Measurements from ENCODE around the gene ELMO2. TPM values are rescaled to one million over a fixed set of nuclear protein-coding genes. Genes with fewer than 3 reads are reported as not detected.

ELMO2 gene
- total RNA-seq, 6 donors from 2014 or later = 36.4 to 103 (median 46.3) TPM

GRCh38 chr20:46361381-46361780 is 45.0 kb downstream of the ELMO2 start:
- Histone ChIP-seq H3K4me1 (peaks cover 44 to 75% (median 55%) of the 10 kb centered on the region in 4 donors), H3K4me3 (no peak overlapping the region), H3K36me3 (peaks cover 0 to 28% (median 7%) of the 10 kb centered on the region in 4 donors), H3K27ac (peak overlapping the region in 1 of 4 donors; percentile 96), H3K9me3 (no peaks in the 10 kb centered on the region), H3K27me3 (no peaks in the 10 kb centered on the region)
- DNase-seq = no peak
- 50 to 74% methylated on average over 5 of the region's 5 CpGs for WGBS, 2 donors
- no peak for ATAC-seq (ENCODE audit: low FRiP score in 2 of 2)
- no peak for TF ChIP-seq POLR2A (IDR thresholded peaks at IDR 0.05)
- TF ChIP-seq POLR2AphosphoS5 (IDR thresholded peaks at IDR 0.05) = no peak
- no peak for TF ChIP-seq CTCF (IDR thresholded peaks at IDR 0.05)
- no peak for TF ChIP-seq EP300 (IDR thresholded peaks at IDR 0.05)

DNA sequence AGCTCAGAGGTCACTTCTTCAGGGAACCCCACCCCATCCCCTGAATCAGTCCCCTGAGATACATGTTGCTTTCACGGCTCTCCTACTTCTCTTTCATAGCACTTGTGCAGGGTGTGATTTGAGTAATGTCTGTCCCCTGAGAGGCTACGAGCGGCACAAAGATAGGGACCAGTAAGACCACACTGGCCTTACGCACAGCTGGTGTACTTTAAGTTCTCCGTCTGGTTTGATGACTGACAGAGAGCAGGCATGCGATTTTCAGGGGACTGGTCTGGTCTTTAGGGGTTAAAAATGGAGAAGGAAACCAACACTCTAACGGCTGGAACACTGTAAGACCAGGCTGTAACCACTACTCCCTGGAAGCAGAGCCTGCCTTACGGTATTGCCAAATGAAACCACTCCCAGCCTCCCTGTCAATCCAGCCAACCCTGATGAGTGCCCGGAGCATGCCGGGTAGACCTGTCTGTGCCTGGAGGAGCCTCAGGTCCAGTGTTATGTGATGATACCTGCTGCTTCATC is 47.1 kb downstream of the ELMO2 start:
- no peak for TF ChIP-seq POLR2AphosphoS5 (IDR thresholded peaks at IDR 0.05)
- TF ChIP-seq EP300 (IDR thresholded peaks at IDR 0.05) = no peak
- no peak for TF ChIP-seq POLR2A (IDR thresholded peaks at IDR 0.05)
- no peak for TF ChIP-seq CTCF (IDR thresholded peaks at IDR 0.05)
- peaks cover 41 to 68% (median 53%) of the 10 kb centered on the region in 4 donors for H3K4me1 ChIP-seq
- H3K36me3 ChIP-seq = peaks cover 0 to 20% (median 9%) of the 10 kb centered on the region in 4 donors
- 39 to 55% methylated on average over 6 to 10 of the region's 10 CpGs for WGBS, 2 donors
- ATAC-seq (ENCODE audit: low FRiP score in 2 of 2) (no peak), DNase-seq (no peak)
- no peaks in the 10 kb centered on the region for H3K27me3 ChIP-seq
- no peak overlapping the region for H3K4me3 ChIP-seq
- H3K9me3 ChIP-seq = no peaks in the 10 kb centered on the region
- peak overlapping the region in 1 of 4 donors; percentile 27 for H3K27ac ChIP-seq

DNA sequence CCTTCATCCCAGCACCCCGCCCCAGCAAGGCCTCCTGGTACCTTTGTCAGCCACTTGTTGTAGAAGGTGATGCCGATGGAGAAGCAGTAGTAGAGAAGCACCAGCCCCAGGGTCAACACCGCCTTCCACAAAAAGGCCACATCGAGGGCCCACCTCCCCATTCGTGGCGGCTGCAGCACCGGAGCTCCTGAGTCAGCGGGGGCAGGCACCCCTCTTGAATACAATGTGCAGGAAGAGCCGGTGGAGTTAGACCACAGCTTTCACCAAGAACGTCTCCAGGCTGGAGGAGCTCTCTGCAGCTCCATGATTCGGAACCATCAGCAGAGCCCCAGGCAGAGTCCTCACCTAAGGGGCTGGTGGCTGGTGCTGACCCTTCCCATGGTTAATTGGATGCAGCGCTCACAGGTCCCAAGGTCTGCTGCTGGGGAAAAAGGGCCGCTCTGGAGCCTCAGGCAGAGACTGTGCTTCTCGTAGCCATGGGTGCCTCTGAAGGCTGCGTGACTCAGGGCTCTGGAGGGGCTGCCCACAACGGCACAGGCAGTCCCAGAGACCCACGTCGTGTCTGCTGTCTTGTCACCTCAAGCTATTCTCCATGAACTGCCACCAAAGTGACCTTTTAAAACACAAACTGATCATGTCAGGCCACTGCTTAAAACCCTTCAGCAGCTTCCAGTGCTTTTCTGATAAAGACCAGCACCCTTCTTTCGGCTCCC is 47.9 kb downstream of the ELMO2 start:
- ATAC-seq (ENCODE audit: low FRiP score in 2 of 2) = no peak
- no peak for DNase-seq
- no peak for TF ChIP-seq EP300 (IDR thresholded peaks at IDR 0.05)
- no peak for TF ChIP-seq POLR2A (IDR thresholded peaks at IDR 0.05)
- no peak for TF ChIP-seq POLR2AphosphoS5 (IDR thresholded peaks at IDR 0.05)
- TF ChIP-seq CTCF (IDR thresholded peaks at IDR 0.05) = no peak
- Histone ChIP-seq H3K27ac (no peak overlapping the region), H3K9me3 (no peaks in the 10 kb centered on the region), H3K36me3 (peaks cover 0 to 20% (median 9%) of the 10 kb centered on the region in 4 donors), H3K27me3 (no peaks in the 10 kb centered on the region), H3K4me3 (no peak overlapping the region), H3K4me1 (peaks cover 41 to 66% (median 51%) of the 10 kb centered on the region in 4 donors)
- WGBS, 2 donors = 82 to 91% methylated on average over 12 to 19 of the region's 19 CpGs

DNA sequence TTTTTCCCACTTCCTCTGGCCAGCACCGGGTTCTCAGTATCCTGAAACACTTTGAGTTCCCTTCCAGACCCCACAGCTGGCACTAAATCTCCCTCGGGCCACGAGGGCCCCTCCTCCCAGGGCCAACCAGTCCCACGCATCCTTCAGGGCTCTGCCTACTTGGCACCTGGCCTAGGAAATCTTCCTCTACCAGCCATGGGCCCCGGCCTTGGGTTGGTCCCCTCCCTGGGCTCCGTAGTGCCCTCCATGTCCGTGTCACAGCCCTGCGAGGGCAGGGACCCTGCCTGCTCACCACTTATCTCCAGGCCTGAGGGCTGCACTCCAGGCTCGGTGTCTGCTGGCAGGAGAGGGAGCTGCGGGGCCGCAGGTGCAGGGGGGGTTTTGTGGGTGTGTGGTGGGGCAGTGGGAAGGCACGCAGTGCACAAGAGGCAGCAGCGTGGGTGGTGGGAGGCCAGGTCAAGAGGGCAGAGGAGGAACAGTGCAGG is 49.3 kb downstream of the ELMO2 start:
- no peak overlapping the region for H3K4me3 ChIP-seq
- H3K4me1 ChIP-seq = peaks cover 27 to 51% (median 37%) of the 10 kb centered on the region in 4 donors
- H3K36me3 ChIP-seq = peaks cover 0 to 25% (median 9%) of the 10 kb centered on the region in 4 donors
- peak in 1 of 2 donors; percentile 69 for DNase-seq
- ATAC-seq (ENCODE audit: low FRiP score in 2 of 2) = peak in 1 of 2 donors; percentile 48
- TF ChIP-seq CTCF (IDR thresholded peaks at IDR 0.05) (no peak), POLR2A (IDR thresholded peaks at IDR 0.05) (peak in 1 of 4 donors; percentile 8)
- no peaks in the 10 kb centered on the region for H3K9me3 ChIP-seq
- H3K27me3 ChIP-seq = no peaks in the 10 kb centered on the region
- peak overlapping the region in 3 of 4 donors; percentile 61 to 75 (median 61) for H3K27ac ChIP-seq
- WGBS, 2 donors = 12 to 34% methylated on average over 9 to 13 of the region's 13 CpGs

Measured in upper lobe of left lung (tissue), 6 donors.